ENCODE measurements around the gene RTP4.
"Not testable (repeated sequence)": the region's sequence is repeated elsewhere in the genome, so short reads cannot be mapped to it uniquely, and the experiment has no call there.

RTP4 gene

GRCh38 chr3:187369089-187369447 is 883 bp downstream of the RTP4 start:
- no peak for DNase-seq (ENCODE audit: low read depth, low spot score)

GRCh38 chr3:187370051-187370450 is 1.9 kb downstream of the RTP4 start:
- DNase-seq (ENCODE audit: low read depth, low spot score) = no peak

- DNase-seq (ENCODE audit: low read depth, low spot score) = no peak
These were observed 7.4 kb downstream of the RTP4 start for GRCh38 chr3:187375581-187375980.

GRCh38 chr3:187377842-187378241 is 9.7 kb downstream of the RTP4 start:
- DNase-seq (ENCODE audit: low read depth, low spot score) = no peak

- no peak for DNase-seq (ENCODE audit: low read depth, low spot score)
These were observed 14.5 kb downstream of the RTP4 start for GRCh38 chr3:187382609-187383151.

- DNase-seq (ENCODE audit: low read depth, low spot score) = no peak
These were observed 15.1 kb downstream of the RTP4 start for GRCh38 chr3:187383246-187383645.

- no peak for DNase-seq (ENCODE audit: low read depth, low spot score)
These were observed 17.1 kb downstream of the RTP4 start for GRCh38 chr3:187385296-187385695.

- DNase-seq (ENCODE audit: low read depth, low spot score) = no peak
These were observed 28.5 kb downstream of the RTP4 start for GRCh38 chr3:187396661-187397060.

- no peak for DNase-seq (ENCODE audit: low read depth, low spot score)
These were observed 30.8 kb downstream of the RTP4 start for GRCh38 chr3:187398955-187399354.

GRCh38 chr3:187400756-187401155 is 32.6 kb downstream of the RTP4 start:
- no peak for DNase-seq (ENCODE audit: low read depth, low spot score)

GRCh38 chr3:187401856-187402255 is 33.7 kb downstream of the RTP4 start:
- no peak for DNase-seq (ENCODE audit: low read depth, low spot score)

GRCh38 chr3:187403768-187404288 is 35.6 kb downstream of the RTP4 start:
- DNase-seq (ENCODE audit: low read depth, low spot score) = no peak

- DNase-seq (ENCODE audit: low read depth, low spot score) = no peak
These were observed 38.7 kb downstream of the RTP4 start for GRCh38 chr3:187406927-187407326.

GRCh38 chr3:187411991-187412781 is 44.0 kb downstream of the RTP4 start:
- not testable (repeated sequence) for DNase-seq (ENCODE audit: low read depth, low spot score)

Data from activated CD4-positive, CD25-positive, alpha-beta regulatory T cell treated with anti-CD3 and anti-CD28 coated beads, Interleukin-2, amount 50 U/mL, for 16 hours (primary cell).